Caco-2 (cell line): ENCODE measurements around the gene PHACTR2. TPM values are rescaled to one million over a fixed set of nuclear protein-coding genes. Genes with fewer than 3 reads are reported as not detected.

ENCODE experiments used
- BruUV-seq: library from RNA; stranded (reverse); fragments of 400-500 nt; replicated peaks from 2 replicates; lab custom pipeline; 2021; lab: Mats Ljungman, UMichigan
- CTCF ChIA-PET: fragments of 300-600 bp; sonication (Branson Sonifier 250); formaldehyde crosslinking; loops from one replicate; lab custom pipeline; 2022; ENCODE audit warnings: antibody characterized with exemption; lab: Charles Lee
- POLR2A ChIA-PET: fragments of 300-600 bp; sonication (Branson Sonifier 250); formaldehyde crosslinking; loops from one replicate; lab custom pipeline; 2022; ENCODE audit warnings: antibody characterized with exemption; lab: Charles Lee
- DNase-seq, 2 experiments: peaks; one replicate each; pipeline versions ENCODE4 v3.0.0 to v3.0.0-alpha.2; 2020 to 2022
- H3K27me3 ChIP-seq: replicated peaks from 2 replicates; pipeline ENCODE4 v1.6.0; 2011; ENCODE audit warnings: low read length; ENCODE audit not compliant: control insufficient read depth, insufficient read depth
- H3K36me3 ChIP-seq: 2 replicates; pipeline ENCODE4 v1.5.1; 2011; ENCODE audit warnings: low read length; ENCODE audit not compliant: control insufficient read depth, insufficient read depth
- H3K4me1 ChIP-seq: fragments of 250-450 bp; sonication (Bioruptor Pico); 2 replicates; pipeline ENCODE4 v1.5.1; 2020; ENCODE audit warnings: mild to moderate bottlenecking
- H3K4me3 ChIP-seq: 2 replicates; pipeline ENCODE4 v1.5.1; 2011; ENCODE audit warnings: low read depth, mild to moderate bottlenecking, control low read depth, low read length
- H3K9me3 ChIP-seq: fragments of 250-450 bp; sonication (Bioruptor Pico); 2 replicates; pipeline ENCODE4 v1.5.1; 2020; ENCODE audit warnings: mild to moderate bottlenecking, moderate library complexity
- H3K27ac Mint-ChIP-seq: one replicate; pipeline ENCODE4 v1.8.0; 2022; ENCODE audit warnings: mixed read lengths; ENCODE audit not compliant: unreplicated experiment
- H3K27me3 Mint-ChIP-seq: one replicate; pipeline ENCODE4 v1.8.0; 2022; ENCODE audit warnings: mixed read lengths; ENCODE audit not compliant: insufficient read depth, unreplicated experiment
- H3K36me3 Mint-ChIP-seq: one replicate; pipeline ENCODE4 v1.8.0; 2022; ENCODE audit warnings: mild to moderate bottlenecking, mixed read lengths; ENCODE audit not compliant: insufficient read depth, unreplicated experiment
- H3K4me1 Mint-ChIP-seq: one replicate; pipeline ENCODE4 v1.8.0; 2022; ENCODE audit warnings: low read depth, mixed read lengths; ENCODE audit not compliant: unreplicated experiment
- H3K4me3 Mint-ChIP-seq: one replicate; pipeline ENCODE4 v1.8.0; 2022; ENCODE audit warnings: mild to moderate bottlenecking, moderate library complexity, mixed read lengths; ENCODE audit not compliant: unreplicated experiment
- H3K9me3 Mint-ChIP-seq: one replicate; pipeline ENCODE4 v1.8.0; 2022; ENCODE audit warnings: mixed read lengths; ENCODE audit not compliant: unreplicated experiment
- CTCF ChIP-seq, 2 experiments: fragments of 200-600 bp in 1 of 2; IDR thresholded peaks; 1 replicate in 1 of 2; 2 replicates in 1 of 2; pipeline versions ENCODE4 v1.5.1 to v1.8.0; 2011 to 2022; ENCODE audit warnings: antibody characterized with exemption in 1 of 2, control low read depth in 1 of 2, inconsistent platforms in 1 of 2, low read depth in 1 of 2, low read length in 1 of 2, mild to moderate bottlenecking in 1 of 2, moderate library complexity in 1 of 2; ENCODE audit not compliant: insufficient read depth in 1 of 2, severe bottlenecking in 1 of 2, unreplicated experiment in 1 of 2
- intact Hi-C: fragments of 100-400 bp; cut with micrococcal nuclease; formaldehyde crosslinking; loops from one replicate; pipeline ENCODE4 v1.10.0; 2022; ENCODE audit not compliant: unreplicated experiment
- total RNA-seq: library from RNA; stranded (reverse); gene quantifications from 2 replicates; pipeline ENCODE4 v1.2.3, GENCODE V29; 2022

Gene PHACTR2
- total RNA-seq, 1 experiment from 2014 or later, result 100 TPM

- no peak for TF ChIP-seq CTCF (IDR thresholded peaks at IDR 0.05; ENCODE audit: insufficient read depth in 1 of 2, low read depth in 1 of 2, low read length in 1 of 2, severe bottlenecking in 1 of 2, unreplicated experiment in 1 of 2)
- intact Hi-C loops, result no loop called here
- ChIA-PET POLR2A (no interaction called here), CTCF (no interaction called here)
- no peaks in the 10 kb centered on the region for H3K9me3 Mint-ChIP-seq
- Histone ChIP-seq H3K36me3 (no peaks in the 10 kb centered on the region; the same call in 1 of the 2 replicates), H3K4me3 (no peak overlapping the region), H3K27me3 (no peaks in the 10 kb centered on the region), H3K4me1 (peaks cover 11% of the 10 kb centered on the region; the same call in 1 of the 2 replicates), H3K9me3 (no peaks in the 10 kb centered on the region)
- H3K4me3 Mint-ChIP-seq, result no peak overlapping the region
- no peak for DNase-seq
- no peaks in the 10 kb centered on the region for H3K27me3 Mint-ChIP-seq
- peaks cover 24% of the 10 kb centered on the region for H3K4me1 Mint-ChIP-seq
- no peak overlapping the region for H3K27ac Mint-ChIP-seq
- BruUV-seq, result no TSS peak
- H3K36me3 Mint-ChIP-seq, result peaks cover 48% of the 10 kb centered on the region
Measured at GRCh38 chr6:143758551-143758950, 80.8 kb downstream of the PHACTR2 start.

- Mint-ChIP-seq H3K9me3 (no peaks in the 10 kb centered on the region), H3K27ac (no peak overlapping the region), H3K4me1 (peaks cover 23% of the 10 kb centered on the region), H3K4me3 (no peak overlapping the region), H3K27me3 (no peaks in the 10 kb centered on the region), H3K36me3 (peaks cover 48% of the 10 kb centered on the region)
- H3K4me3 ChIP-seq, result no peak overlapping the region
- no peaks in the 10 kb centered on the region for H3K27me3 ChIP-seq
- peaks cover 8% of the 10 kb centered on the region; the same call in 1 of the 2 replicates for H3K4me1 ChIP-seq
- no peaks in the 10 kb centered on the region; the same call in 1 of the 2 replicates for H3K36me3 ChIP-seq
- no peaks in the 10 kb centered on the region for H3K9me3 ChIP-seq
- ChIA-PET POLR2A (no interaction called here), CTCF (no interaction called here)
- BruUV-seq, result no TSS peak
- no peak for TF ChIP-seq CTCF (IDR thresholded peaks at IDR 0.05; ENCODE audit: insufficient read depth in 1 of 2, low read depth in 1 of 2, low read length in 1 of 2, severe bottlenecking in 1 of 2, unreplicated experiment in 1 of 2)
- intact Hi-C loops, result no loop called here
- DNase-seq, result no peak
Measured at GRCh38 chr6:143759666-143760065, 81.9 kb downstream of the PHACTR2 start.

GRCh38 chr6:143761074-143761473 lies 83.3 kb downstream of the PHACTR2 start:
- Histone ChIP-seq H3K27me3 (no peaks in the 10 kb centered on the region), H3K4me1 (no peaks in the 10 kb centered on the region), H3K9me3 (no peaks in the 10 kb centered on the region), H3K4me3 (no peak overlapping the region), H3K36me3 (no peaks in the 10 kb centered on the region; the same call in 1 of the 2 replicates)
- DNase-seq, result no peak
- ChIA-PET CTCF (interaction anchor here (0.6 kb wide), 1 partner anchor 72 kb away, joined by 3 read pairs; no protein-coding TSS in a partner anchor), POLR2A (no interaction called here)
- Mint-ChIP-seq H3K27ac (no peak overlapping the region), H3K4me1 (peaks cover 9% of the 10 kb centered on the region), H3K36me3 (peaks cover 39% of the 10 kb centered on the region), H3K27me3 (no peaks in the 10 kb centered on the region), H3K4me3 (no peak overlapping the region), H3K9me3 (no peaks in the 10 kb centered on the region)
- intact Hi-C loops, result no loop called here
- BruUV-seq, result no TSS peak
- no peak for TF ChIP-seq CTCF (IDR thresholded peaks at IDR 0.05; ENCODE audit: insufficient read depth in 1 of 2, low read depth in 1 of 2, low read length in 1 of 2, severe bottlenecking in 1 of 2, unreplicated experiment in 1 of 2)
